ENCODE data around the gene PRAC1.

Gene PRAC1

DNA sequence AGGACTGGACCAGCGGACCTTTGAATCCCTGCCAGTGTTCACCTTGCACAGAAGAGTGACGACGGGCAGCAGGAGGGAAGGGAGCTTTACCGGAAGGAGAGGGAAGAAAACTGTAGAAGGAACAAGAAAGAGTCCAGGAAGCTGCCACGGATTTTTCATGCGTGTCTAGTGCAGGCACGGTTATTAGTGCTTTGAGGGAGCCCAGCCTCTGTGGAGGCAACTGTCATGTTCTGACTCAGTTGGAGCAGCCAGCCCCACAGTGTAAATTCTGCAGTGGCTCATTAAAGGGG is 12.7 kb upstream of the PRAC1 start:
- no peak overlapping the region for H3K4me3 ChIP-seq (ENCODE audit: low read length)
- TF ChIP-seq ZNF274 (IDR thresholded peaks at IDR 0.05; ENCODE audit: low read depth, low read length), result no peak

GRCh38 chr17:48734333-48735061 is 12.2 kb upstream of the PRAC1 start:
- no peak overlapping the region for H3K4me3 ChIP-seq (ENCODE audit: low read length)
- no peak for TF ChIP-seq ZNF274 (IDR thresholded peaks at IDR 0.05; ENCODE audit: low read depth, low read length)

GRCh38 chr17:48733632-48734328 is 11.5 kb upstream of the PRAC1 start:
- H3K4me3 ChIP-seq (ENCODE audit: low read length), result no peak overlapping the region

GRCh38 chr17:48732688-48733629 is 10.6 kb upstream of the PRAC1 start:
- H3K4me3 ChIP-seq (ENCODE audit: low read length), result no peak overlapping the region
- TF ChIP-seq ZNF274 (IDR thresholded peaks at IDR 0.05; ENCODE audit: low read depth, low read length), result no peak

More at GRCh38 chr17:48733632-48734328, 11.5 kb upstream of the PRAC1 start:
- TF ChIP-seq ZNF274 (IDR thresholded peaks at IDR 0.05; ENCODE audit: low read depth, low read length), result no peak

DNA sequence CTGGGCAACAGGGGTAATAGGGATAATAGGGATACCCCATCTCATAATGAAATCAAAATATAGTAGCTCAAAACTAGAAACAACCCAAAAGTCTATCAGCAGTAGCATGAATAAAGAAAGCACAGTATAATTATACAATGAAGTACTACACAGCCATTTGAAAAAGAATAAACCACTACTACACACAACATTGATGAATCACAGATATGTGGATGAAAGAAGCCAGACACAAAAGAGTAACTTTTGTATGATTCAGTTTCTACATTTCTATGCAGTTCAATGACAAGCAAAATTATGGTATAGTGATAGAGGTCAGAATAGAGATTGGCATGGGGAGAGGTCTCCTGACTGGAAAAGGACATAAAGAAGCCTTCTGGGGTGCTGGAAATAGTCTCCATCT is 9.0 kb upstream of the PRAC1 start:
- TF ChIP-seq ZNF274 (IDR thresholded peaks at IDR 0.05; ENCODE audit: low read depth, low read length), result no peak
- H3K4me3 ChIP-seq (ENCODE audit: low read length), result no peak overlapping the region

DNA sequence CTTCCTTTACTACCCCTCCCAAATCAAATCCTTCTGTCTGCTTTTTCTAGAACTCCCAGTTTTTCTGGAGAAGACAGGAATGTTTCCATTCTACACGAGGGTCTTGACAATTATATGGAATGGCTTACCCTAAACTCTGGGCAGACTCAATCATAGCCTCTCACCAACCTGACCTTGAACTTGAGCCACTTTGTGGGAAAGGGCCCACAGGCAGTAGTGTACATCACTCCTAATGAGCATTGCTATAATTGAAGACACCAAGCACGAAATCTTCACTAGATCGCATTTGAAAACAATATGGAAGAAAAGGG is 7.9 kb upstream of the PRAC1 start:
- no peak overlapping the region for H3K4me3 ChIP-seq (ENCODE audit: low read length)
- no peak for TF ChIP-seq ZNF274 (IDR thresholded peaks at IDR 0.05; ENCODE audit: low read depth, low read length)

GRCh38 chr17:48729335-48730239 is 7.3 kb upstream of the PRAC1 start:
- no peak overlapping the region for H3K4me3 ChIP-seq (ENCODE audit: low read length)
- TF ChIP-seq ZNF274 (IDR thresholded peaks at IDR 0.05; ENCODE audit: low read depth, low read length), result no peak

GRCh38 chr17:48728232-48729231 is 6.2 kb upstream of the PRAC1 start, which contains the start of gene HOXB13:
TSS of gene HOXB13 (minus strand) at chr17:48728750. CDS start at chr17:48728593, 157 bp downstream.
- no peak for TF ChIP-seq ZNF274 (IDR thresholded peaks at IDR 0.05; ENCODE audit: low read depth, low read length)
- peak within 1 kb of the TSS; percentile 10; the same call in 1 of the 2 replicates for H3K4me3 ChIP-seq (ENCODE audit: low read length)

- no peak overlapping the region for H3K4me3 ChIP-seq (ENCODE audit: low read length)
- TF ChIP-seq ZNF274 (IDR thresholded peaks at IDR 0.05; ENCODE audit: low read depth, low read length), result no peak
Observed at GRCh38 chr17:48727415-48728175, 5.3 kb upstream of the PRAC1 start.

- no peak overlapping the region for H3K4me3 ChIP-seq (ENCODE audit: low read length)
- no peak for TF ChIP-seq ZNF274 (IDR thresholded peaks at IDR 0.05; ENCODE audit: low read depth, low read length)
Observed at GRCh38 chr17:48726916-48727286, 4.6 kb upstream of the PRAC1 start.

- TF ChIP-seq ZNF274 (IDR thresholded peaks at IDR 0.05; ENCODE audit: low read depth, low read length), result no peak
- no peak overlapping the region for H3K4me3 ChIP-seq (ENCODE audit: low read length)
Observed at GRCh38 chr17:48726114-48726915, 4.0 kb upstream of the PRAC1 start.
